GM19239 (cell line): ENCODE results near the gene NPC2.
"Not testable (repeated sequence)": the region's sequence is repeated elsewhere in the genome, so short reads cannot be mapped to it uniquely, and the experiment has no call there.

Source experiments
- DNase-seq: peaks from one replicate; pipeline ENCODE4 v3.0.0; 2011; ENCODE audit warnings: low spot score; ENCODE audit not compliant: insufficient read length
- FAIRE-seq: peaks from 2 replicates; lab custom pipeline; 2011; peaks lifted over from hg19 to GRCh38; lab: Jason Lieb, UNC

Gene NPC2

DNA sequence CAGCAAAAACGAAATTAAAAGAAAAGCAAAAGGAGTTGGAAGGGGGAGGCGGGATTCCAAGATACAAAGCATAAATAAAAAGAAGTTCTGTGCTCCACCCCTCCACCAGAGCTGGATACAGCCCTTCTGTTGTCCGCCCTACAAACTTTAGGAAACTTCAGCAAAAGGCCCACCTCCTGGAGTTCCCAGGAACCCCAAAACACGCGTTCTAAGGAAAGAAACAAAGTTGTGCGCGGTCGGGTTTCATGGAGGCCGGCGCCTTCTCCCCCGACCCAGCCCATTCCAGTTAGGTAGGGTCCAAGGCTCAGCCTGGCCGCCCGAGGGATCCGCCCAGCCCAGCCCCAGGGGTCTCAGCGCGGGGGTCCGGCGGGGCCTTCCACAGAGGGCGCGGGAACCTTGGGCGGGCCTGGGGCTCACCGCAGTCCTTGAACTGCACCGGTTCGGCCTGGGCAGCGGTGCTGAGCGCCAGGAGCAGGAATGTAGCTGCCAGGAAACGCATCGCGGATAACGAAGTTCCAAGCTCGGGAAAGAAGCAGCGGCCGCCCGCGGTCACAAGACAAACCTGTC lies at the start of gene NPC2:
TSS of gene NPC2 (minus strand) at position 530 of the 567 bp plus-strand sequence. CDS start at position 499, 31 bp downstream.
- FAIRE-seq (no peak), DNase-seq (no peak)

DNA sequence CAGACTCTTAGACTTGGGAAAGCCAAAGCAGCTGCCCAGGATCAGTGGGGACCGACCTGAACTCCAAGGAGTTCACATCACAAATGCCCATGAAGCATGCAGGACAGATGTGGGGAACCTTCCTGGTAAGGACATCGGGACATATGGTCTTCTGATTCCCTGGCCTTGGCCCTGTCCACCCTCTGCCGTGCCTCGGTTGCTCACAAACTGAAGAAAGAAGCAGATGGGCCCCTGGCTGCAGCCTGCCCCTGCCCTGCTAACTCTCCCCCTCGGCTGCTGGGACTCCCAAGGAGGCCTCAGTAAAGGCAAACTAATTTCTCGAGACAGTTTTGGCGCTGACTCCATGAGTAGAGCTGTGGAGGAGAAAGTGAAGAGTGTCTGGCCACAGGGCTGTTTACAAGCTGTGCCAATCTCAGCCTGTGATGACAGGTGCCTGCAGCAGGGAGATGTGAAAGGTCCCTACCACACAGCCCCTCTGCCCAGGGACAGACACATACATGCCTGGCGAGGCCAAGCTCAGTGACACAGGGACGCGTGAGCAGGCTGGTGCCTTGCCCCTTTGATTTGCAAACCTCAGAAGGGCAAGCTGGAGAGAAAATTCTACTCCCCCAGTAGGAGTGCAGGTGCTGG lies 49.1 kb upstream of the NPC2 start:
- FAIRE-seq, result no peak

DNA sequence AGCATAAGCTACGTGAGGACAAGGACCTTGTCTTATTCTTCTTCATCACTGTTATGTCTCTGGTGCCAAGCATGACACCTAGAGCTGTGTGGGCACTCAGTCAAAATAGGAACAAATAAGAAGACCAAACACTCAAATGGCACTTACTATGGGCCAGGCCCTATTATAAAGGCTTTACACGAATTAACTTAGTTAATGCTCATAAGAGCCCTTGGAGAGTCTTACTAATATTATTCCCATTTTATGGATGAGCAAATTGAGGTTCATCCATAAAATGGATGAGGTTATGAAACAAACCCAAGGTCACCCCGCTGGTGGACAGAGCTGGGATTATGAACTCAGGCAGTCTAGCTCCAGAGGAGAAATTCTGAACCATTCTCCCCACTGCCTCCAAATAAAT lies 48.1 kb upstream of the NPC2 start:
- DNase-seq (no peak), FAIRE-seq (no peak)

More for the DNA sequence above, 49.1 kb upstream of the NPC2 start:
- DNase-seq, result no peak

DNA sequence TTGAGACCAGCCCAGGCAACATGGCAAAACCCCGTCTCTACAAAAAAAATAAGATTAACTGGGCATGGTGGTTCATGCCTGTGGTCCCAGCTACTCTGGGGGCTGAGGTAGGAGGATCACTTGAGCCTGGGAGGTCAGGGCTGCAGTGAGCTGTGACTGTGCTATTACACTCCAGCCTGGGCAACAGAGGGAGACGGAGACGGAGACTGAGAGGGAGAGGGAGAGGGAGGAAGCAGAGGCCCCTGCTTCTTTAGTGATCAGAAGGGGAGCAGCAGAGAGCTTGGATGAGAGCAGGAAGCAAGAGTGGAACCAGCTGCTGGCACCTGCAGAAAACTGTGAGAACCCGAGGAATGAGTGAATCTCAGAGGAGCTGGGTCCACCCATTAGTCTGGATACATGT lies 46.4 kb upstream of the NPC2 start:
- FAIRE-seq (no peak), DNase-seq (no peak)

DNA sequence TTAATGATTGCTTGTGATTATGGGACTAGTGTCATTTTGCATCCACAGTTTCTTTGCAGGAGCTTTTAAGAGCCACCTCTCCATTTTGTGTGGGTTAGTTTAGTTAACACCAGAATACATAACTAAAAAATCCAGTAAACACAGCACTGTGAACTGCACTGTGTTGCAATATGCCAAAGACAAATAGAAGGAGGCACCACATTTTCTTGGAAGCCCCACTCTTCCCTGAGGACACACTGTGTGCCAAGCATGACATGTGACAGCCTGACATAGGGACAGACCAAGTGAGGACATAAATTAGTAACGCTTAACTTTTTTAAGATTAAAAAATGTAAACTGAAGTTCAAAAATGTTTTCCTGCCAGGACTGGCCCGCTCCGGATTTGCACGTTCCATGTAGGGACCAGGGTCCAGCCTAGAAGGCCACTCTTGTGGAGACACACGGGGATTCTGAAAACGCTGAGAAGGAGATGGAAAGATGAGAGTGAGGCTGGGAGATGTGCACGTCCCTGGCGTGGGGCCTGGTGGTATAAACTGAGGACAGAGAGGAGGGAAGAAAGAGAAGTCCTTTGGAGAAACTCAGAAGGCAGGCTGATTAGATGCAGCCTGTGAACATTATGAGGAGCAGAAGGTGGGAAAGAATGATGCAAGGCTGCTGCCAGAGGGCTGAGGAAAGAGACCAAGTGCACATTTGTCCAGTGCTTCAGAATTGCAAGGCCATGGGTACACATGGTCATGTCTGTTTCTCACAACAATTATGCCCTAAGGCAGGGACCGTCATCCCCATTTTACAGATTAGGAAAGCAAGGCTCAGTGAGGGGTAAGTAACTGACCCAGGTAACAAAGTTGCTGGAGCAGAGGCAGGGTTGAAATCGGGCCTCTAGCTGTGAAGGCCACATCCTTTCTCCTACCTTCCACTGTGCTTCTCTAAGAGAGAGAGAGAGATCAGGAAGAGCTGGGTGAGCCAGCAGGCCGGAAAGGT lies 45.6 kb upstream of the NPC2 start:
- DNase-seq, result no peak
- FAIRE-seq, result no peak

DNA sequence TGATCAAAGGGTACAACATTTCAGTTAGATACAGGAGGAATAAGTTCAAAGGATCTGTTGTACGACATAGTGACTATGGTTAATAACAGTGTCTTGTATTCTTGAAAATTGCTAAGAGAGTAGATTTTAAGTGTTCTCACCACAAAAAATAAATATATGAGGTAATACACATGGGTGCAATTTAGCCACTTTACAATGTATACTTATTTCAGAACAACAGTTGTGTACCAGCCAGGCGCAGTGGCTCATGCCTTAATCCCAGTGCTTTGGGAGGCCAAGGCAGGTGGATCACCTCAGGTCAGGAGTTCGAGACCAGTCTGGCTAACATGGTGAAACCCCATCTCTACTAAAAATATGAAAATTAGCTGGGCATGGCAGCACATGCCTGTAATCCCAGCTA lies 43.2 kb upstream of the NPC2 start:
- not testable (repeated sequence) for DNase-seq, FAIRE-seq

DNA sequence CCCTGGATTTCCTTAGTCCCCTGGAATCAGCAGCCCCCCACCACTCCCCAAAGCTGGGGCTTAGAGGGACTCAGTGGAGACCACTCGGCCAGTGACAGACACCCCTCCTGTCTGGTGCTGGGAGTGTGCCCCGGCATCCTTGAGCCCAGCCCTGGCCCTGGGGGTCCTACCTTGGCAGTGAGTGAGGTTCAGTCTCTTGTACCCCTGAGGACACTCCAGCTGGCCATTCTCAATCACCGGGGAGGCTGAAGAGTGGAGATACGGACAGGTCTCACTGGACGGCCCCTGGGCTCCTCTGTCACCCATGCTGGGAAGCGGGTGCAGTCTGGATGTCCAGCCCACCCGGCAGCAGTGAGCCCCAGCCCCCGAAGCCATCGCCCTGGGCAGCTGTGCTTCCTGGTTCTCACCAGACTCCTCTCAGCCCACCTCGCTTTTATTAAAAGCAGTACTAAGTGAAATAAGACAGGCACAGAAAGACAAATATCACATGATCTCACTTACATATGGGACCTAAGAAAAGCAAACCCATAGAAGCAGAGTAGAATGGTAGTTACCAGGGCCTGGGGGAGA lies 42.7 kb upstream of the NPC2 start:
- FAIRE-seq (no peak), DNase-seq (no peak)

DNA sequence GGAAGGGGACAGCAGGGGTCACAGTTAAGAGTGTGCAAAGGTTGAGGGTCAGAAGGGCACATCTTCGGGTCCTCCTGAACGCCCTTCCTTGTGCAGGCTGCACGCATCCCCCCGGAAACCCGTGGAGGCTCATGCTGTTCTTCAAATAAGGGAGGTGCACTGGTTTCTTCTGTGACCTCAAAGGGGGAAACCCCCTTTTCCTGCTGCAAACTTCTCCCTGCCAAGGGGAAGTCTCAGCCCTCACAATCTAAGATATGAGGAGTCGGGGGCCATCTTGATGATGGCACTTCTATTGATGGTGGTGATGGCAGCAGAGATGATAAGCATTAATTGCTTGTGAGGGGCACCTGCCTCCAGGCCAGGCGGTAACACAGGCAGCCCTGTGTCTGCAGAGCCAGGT lies 40.5 kb upstream of the NPC2 start:
- DNase-seq, result no peak
- FAIRE-seq, result no peak

DNA sequence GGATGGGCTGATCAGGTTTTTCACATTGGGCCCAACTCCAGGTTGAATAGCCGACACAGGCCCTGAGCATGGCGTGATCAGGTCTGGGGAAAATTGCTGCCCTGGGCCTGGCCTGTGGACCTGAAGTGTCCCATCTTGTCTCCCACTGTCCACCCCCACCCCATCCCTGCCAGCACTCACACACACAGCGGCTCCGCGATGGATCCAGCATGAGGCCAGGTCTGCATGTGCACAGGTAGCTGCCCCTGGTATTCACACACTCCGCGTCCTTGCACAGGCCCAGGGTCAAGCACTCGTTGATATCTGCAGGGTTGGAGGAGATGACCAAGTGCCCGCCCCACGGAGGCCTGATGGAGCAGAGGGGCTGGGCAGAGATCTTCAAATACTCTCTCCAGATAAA lies 39.1 kb upstream of the NPC2 start:
- no peak for FAIRE-seq
- no peak for DNase-seq

DNA sequence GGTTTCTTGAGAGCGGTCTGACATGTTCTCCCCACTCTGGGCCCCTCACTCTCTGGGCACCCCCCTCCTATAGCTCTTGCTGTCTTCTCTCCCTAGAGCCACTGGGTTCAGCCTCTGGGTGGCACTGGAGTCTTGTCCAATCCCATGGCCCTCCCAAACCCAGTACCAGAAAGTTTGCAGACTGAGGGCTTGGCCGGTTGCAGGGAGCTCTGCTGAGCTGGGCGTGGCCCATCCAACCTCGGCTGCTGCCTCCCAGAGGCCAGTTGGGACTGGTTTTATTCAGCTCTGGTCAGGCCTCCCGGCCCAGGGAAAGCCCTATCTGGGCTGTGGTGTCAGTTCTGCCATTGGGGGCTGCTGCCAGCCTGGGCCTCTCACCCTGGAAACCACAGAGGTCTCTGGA lies 38.4 kb upstream of the NPC2 start:
- FAIRE-seq (no peak), DNase-seq (no peak)

DNA sequence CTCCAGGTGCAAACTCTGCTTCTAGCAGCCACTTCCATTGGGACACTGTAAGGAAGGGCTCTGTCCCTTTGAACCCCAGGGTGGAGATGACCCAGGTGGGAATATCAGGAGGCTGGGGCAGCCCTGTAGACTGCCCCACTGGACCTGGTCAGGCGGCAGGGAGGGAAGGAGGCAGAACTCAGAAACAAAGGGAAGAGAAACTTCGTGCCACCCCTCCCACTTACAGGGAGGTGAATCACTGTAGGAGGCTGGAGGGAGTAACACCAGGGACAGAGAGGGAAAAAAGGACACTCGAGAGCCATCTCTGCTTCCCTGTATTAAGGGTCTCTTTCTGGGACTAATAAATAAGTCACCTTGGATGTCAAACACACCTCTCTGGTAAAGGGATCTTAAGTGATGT lies 37.9 kb upstream of the NPC2 start:
- no peak for FAIRE-seq
- no peak for DNase-seq

DNA sequence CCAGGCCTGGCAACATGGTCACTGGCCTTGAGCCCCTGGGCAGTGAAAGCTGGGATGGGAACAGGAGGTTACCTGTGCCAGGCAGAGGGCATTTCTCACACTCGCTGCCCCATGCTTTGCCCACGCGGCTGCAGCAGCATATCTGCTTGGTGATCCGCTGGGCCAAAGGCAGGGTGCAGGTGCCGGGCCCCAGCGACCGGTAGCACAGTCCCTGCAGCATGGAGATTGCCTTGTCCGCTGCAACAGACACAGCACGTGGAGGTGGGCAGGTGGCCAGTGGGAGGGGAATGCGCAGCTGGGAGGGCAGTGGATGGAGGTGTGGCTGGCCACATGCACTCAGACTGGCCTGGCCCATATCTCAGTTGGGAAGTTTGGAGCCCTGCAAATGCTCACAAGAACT lies 35.8 kb upstream of the NPC2 start:
- FAIRE-seq (no peak), DNase-seq (no peak)

DNA sequence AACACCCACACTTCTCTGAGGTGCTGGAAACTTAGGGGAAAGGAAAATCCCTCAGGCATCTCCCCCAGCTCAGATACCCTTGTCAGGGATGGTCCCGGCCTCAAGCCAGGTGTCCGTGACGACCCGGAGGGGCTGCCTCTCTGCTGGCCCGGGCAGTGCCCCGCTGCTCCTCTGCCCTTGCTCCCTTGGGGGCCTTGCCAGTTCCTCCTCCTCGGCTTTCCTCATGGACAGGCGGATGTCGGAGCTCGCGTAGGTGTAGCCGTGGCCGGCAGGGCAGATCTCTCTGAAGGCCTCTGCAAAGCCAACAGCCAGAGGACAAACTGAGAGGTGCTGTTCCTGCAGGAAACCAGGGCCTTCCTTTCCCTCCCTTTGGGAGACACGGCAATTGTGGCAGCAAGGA lies 35.3 kb upstream of the NPC2 start:
- FAIRE-seq (no peak), DNase-seq (no peak)

DNA sequence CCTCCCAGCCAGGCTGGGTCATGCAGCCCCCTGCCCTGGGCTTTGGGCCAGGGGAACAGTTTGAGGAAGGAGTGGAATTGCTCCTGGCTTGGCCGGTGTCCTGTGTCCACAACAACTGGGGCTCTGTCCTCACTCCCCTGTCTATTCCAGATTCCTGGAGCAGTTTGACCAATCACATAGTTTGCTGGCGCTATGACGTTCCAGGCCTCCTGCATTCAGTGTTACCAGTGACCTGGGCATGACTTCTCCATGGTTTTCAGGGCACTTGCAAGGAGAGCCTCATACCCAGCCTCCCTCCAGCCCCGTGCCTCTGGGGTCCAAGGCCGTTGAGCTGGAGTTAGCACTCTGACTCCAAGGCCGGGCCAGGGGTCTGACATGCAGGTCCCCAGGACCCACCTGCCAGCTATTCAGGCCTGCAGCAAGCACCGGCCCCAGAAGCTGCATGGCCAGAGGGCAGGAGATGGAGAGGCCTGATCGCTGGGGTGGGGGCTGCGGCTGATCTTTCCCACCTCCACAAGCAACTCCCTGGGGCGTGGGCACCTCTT lies 34.7 kb upstream of the NPC2 start:
- DNase-seq, result no peak
- no peak for FAIRE-seq

DNA sequence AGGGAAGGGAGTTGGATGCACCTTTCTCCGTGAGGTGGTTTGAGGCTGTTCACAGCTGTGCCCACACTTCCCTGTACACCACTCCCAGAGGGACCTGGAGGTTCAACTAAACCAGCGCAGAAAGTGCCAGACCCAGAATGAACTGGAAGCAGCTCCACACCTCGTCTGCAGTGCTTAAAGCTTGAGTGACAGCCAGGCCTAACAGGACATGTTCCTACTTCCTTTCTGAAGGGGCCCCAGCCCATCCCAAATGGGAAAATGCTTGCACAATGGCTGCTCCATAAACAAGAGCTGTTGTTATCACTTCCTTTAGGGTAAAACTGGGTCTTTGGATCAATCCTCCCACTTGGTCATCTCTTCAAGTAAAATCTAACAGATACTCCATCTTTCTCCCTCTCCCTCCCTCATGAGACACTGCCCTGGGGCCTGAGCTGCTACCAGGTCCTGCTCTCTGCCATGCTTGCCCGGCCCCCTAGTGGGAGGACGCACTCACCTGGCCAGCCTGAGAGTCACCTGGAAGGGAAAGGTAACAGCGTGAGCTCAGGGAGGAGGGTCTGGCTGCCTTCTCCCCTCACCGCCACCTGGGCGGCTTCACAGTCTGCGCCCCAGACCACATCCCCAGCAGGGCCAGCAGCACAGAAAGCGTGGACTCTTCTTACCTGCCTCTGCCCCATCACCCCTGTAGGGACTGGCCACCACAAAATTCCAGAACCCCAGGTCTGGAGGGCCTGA lies 33.9 kb upstream of the NPC2 start:
- FAIRE-seq (no peak), DNase-seq (no peak)

DNA sequence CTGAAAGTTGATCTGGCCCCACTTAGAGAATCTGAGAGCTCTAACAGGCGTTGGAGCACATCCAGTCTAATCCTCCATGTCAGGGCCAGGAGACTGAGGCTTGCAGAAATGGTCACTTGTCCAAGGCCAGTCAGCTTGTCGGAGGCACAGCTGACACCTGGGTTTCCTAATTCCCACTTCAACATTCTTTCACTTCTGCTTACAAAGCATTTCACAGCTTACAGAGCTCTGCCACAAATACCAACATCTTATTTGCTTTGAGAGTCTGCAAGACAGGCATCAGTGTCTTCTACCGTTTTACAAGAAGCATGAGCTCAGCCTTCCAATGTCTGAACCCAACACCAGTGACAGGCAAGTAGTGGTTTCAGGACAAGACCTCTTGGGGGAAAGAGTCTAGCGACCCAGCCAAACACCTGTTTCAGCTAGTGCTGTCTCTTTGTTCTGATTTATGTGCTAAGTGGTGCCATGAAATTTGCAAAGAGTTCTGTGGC lies 32.3 kb upstream of the NPC2 start:
- no peak for FAIRE-seq
- no peak for DNase-seq

DNA sequence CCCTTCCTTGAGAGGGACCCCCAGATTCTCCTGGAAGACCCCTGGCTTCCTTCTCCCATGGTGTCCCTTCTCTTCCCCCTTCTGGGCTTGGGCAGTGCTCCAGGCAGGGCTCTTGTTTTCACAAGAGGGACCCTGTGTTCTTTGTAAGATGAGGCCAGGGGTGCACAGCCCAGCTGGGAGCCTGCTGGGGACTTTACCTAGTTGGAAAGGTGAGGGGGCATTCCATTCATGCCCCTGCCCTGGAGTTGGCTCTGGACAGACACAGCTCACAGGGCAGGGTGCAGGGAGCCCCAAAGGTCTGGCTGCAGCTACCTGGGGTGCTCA lies 31.7 kb upstream of the NPC2 start:
- DNase-seq (no peak), FAIRE-seq (no peak)

DNA sequence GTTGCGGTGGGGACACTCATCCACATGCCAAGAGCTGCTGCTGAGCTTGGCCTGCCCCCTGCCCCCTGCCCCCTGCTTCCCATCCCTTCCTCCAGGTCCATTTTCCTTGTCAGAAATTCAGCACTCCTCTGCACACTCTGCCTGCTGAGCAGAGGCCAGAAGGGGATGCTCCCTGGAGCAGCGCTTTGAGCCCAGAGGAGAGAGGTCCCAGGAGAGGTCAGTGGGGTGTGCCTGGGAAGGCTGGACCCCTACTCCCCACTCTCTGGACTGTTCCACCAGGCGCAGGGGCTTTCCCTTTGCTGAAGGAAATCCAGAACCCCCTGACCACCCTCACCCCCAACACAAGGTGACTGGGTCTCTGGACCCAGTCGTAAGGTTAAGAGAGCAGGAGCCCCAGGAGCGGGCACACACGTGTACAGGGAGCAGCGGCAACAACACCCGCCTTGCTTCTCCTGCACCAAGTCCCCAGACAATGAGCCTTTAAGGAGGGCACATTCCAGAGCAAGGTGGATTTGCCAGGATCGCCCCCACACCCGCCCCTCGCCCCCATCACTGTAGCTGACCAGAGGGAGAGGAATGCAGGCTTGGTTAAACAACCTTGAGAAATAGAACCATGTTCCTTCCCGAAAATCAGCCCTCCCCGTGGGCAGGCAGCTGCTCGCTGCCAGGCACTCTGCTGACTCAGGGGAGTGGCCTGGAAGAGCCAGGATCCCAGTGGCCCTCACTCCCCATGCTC lies 31.1 kb upstream of the NPC2 start:
- FAIRE-seq (no peak), DNase-seq (no peak)

DNA sequence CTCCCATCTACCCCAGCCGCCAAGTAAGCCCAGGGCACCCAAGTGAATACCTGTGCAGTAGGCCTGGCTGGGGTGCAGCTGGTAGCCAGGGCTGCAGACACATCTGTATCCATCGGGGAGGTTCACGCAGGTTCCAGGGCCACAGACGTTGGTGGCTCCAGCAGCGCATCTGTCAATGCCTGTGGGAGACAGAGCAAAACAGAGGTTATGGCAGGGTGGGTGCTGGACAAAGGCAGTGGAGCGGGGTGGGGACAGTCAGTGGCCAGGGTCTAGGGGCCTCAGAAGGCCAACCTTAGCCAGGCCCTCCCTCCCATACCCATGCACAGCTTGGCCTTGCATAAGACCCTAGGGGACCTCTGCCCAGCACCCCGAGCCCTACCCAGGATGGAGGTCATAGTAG lies 29.6 kb upstream of the NPC2 start:
- FAIRE-seq (no peak), DNase-seq (no peak)
